Upper lobe of left lung (tissue), 6 donors: Measurements from ENCODE around the gene EYS. TPM values are rescaled to one million over a fixed set of nuclear protein-coding genes. Genes with fewer than 3 reads are reported as not detected.
"Not testable (repeated sequence)": the region's sequence is repeated elsewhere in the genome, so short reads cannot be mapped to it uniquely, and the experiment has no call there.

Source experiments
- ATAC-seq, 2 donors: fragments of 200-7000 bp; cut with Tn5 transposase; one replicate each; pipeline ENCODE4 v1.9.1; 2022; ENCODE audit warnings: mild to moderate bottlenecking in 2 of 2, moderate library complexity in 2 of 2; ENCODE audit not compliant: low FRiP score in 2 of 2
- DNase-seq, 2 donors: peaks; one replicate each; pipeline ENCODE4 v3.0.0-alpha.2; 2019 to 2020
- H3K27ac ChIP-seq, 4 donors: fragments of 200-600 bp; sonication (generic); one replicate each; pipeline ENCODE4 v1.5.1; 2016 to 2019
- H3K27me3 ChIP-seq, 4 donors: fragments of 200-600 bp; sonication (generic); one replicate each; pipeline ENCODE4 v1.5.1; 2017 to 2019
- H3K36me3 ChIP-seq, 4 donors: fragments of 200-600 bp; sonication (generic); one replicate each; pipeline ENCODE4 v1.5.1; 2016 to 2019
- H3K4me1 ChIP-seq, 4 donors: fragments of 200-600 bp; sonication (generic); one replicate each; pipeline ENCODE4 v1.5.1; 2018 to 2019
- H3K4me3 ChIP-seq, 4 donors: fragments of 200-600 bp; sonication (generic); one replicate each; pipeline ENCODE4 v1.5.1; 2017 to 2019; ENCODE audit warnings: mild to moderate bottlenecking in 2 of 4, moderate library complexity in 1 of 4
- H3K9me3 ChIP-seq, 4 donors: fragments of 200-600 bp; sonication (generic); one replicate each; pipeline ENCODE4 v1.5.1; 2018 to 2019
- CTCF ChIP-seq, 6 experiments: fragments of 450-650 bp in 4 of 6; fragments of 200-600 bp in 2 of 6; sonication (generic) in 2 of 6; IDR thresholded peaks; one replicate each; pipeline ENCODE4 v1.5.1; 2016 to 2019; ENCODE audit warnings: antibody characterized with exemption in 6 of 6
- EP300 ChIP-seq, 4 donors: sonication (generic); formaldehyde crosslinking; IDR thresholded peaks; one replicate each; pipeline ENCODE4 v1.5.1; 2017; ENCODE audit warnings: antibody characterized with exemption in 4 of 4, control low read depth in 2 of 4
- POLR2A ChIP-seq, 4 donors: fragments of 450-650 bp; IDR thresholded peaks; one replicate each; pipeline ENCODE4 v1.5.1; 2016 to 2017; ENCODE audit warnings: antibody characterized with exemption in 4 of 4, mild to moderate bottlenecking in 2 of 4
- POLR2AphosphoS5 ChIP-seq, 2 donors: sonication (generic); formaldehyde crosslinking; IDR thresholded peaks; one replicate each; pipeline ENCODE4 v1.5.1; 2017; ENCODE audit warnings: antibody characterized with exemption in 2 of 2
- WGBS, 2 donors: methylation state at CpG; one replicate each; pipeline ENCODE4 v1.1.5; 2017 to 2018; 5-methylcytosine and 5-hydroxymethylcytosine counted together
- total RNA-seq, 6 donors: library from RNA; depleted of rRNA in 4 of 6; stranded (reverse); fragments of >200 nt in 4 of 6; gene quantifications; one replicate each; pipeline versions ENCODE4 v1.1.0 to v1.2.1, GENCODE V29; 2016 to 2021
- donor health status: DM: no; HTN: no; CAD: no; lungs with moderate emphysema.
- donor health status: DM: no; HTN: yes; CAD: no; lungs with severe emphysema.

Gene EYS
- total RNA-seq, 6 donors from 2014 or later: under 0.01 to 0.46 (median 0.28) TPM; not detected in 2

GRCh38 chr6:64252256-64252655 is 1454.8 kb downstream of the EYS start:
- TF ChIP-seq POLR2A (IDR thresholded peaks at IDR 0.05): no peak
- TF ChIP-seq POLR2AphosphoS5 (IDR thresholded peaks at IDR 0.05): no peak
- no peak for TF ChIP-seq EP300 (IDR thresholded peaks at IDR 0.05)
- Histone ChIP-seq H3K4me3 (no peak overlapping the region), H3K36me3 (no peaks in the 10 kb centered on the region), H3K4me1 (no peaks in the 10 kb centered on the region), H3K27ac (no peak overlapping the region), H3K9me3 (no peaks in the 10 kb centered on the region), H3K27me3 (no peaks in the 10 kb centered on the region)
- ATAC-seq (no peak), DNase-seq (no peak)
- 87 to 90% methylated on average over 2 of the region's 2 CpGs for WGBS, 2 donors

- no peak for ATAC-seq
- TF ChIP-seq POLR2A (IDR thresholded peaks at IDR 0.05) (no peak), POLR2AphosphoS5 (IDR thresholded peaks at IDR 0.05) (no peak), EP300 (IDR thresholded peaks at IDR 0.05) (no peak), CTCF (IDR thresholded peaks at IDR 0.05) (no peak)
Measured at GRCh38 chr6:64250126-64250525, 1456.9 kb downstream of the EYS start.

GRCh38 chr6:64249115-64249514 is 1457.9 kb downstream of the EYS start:
- no peak overlapping the region for H3K4me3 ChIP-seq
- H3K27me3 ChIP-seq: no peaks in the 10 kb centered on the region
- 85% methylated on average over 1 of the region's 1 CpG for whole genome bisulfite sequencing, 2 donors
- TF ChIP-seq EP300 (IDR thresholded peaks at IDR 0.05) (no peak), POLR2AphosphoS5 (IDR thresholded peaks at IDR 0.05) (no peak), POLR2A (IDR thresholded peaks at IDR 0.05) (no peak), CTCF (IDR thresholded peaks at IDR 0.05) (no peak)
- no peaks in the 10 kb centered on the region for H3K9me3 ChIP-seq
- DNase-seq (no peak), ATAC-seq (no peak)
- no peaks in the 10 kb centered on the region for H3K36me3 ChIP-seq
- no peaks in the 10 kb centered on the region for H3K4me1 ChIP-seq
- no peak overlapping the region for H3K27ac ChIP-seq

More at GRCh38 chr6:64250126-64250525, 1456.9 kb downstream of the EYS start:
- no peaks in the 10 kb centered on the region for H3K27me3 ChIP-seq
- WGBS, 2 donors: 79 to 83% methylated on average over 3 of the region's 3 CpGs
- no peak overlapping the region for H3K4me3 ChIP-seq
- DNase-seq: no peak
- no peaks in the 10 kb centered on the region for H3K9me3 ChIP-seq
- H3K4me1 ChIP-seq: no peaks in the 10 kb centered on the region
- H3K36me3 ChIP-seq: no peaks in the 10 kb centered on the region
- H3K27ac ChIP-seq: no peak overlapping the region

GRCh38 chr6:64243618-64244017 is 1463.4 kb downstream of the EYS start:
- H3K27me3 ChIP-seq: no peaks in the 10 kb centered on the region

GRCh38 chr6:64238908-64239307 is 1468.1 kb downstream of the EYS start:
- not testable (repeated sequence) for H3K4me1 ChIP-seq, H3K36me3 ChIP-seq, H3K4me3 ChIP-seq, ATAC-seq, H3K9me3 ChIP-seq, DNase-seq, H3K27me3 ChIP-seq, H3K27ac ChIP-seq
- WGBS, 2 donors: 93% methylated on average over 2 of the region's 2 CpGs

More at GRCh38 chr6:64243618-64244017, 1463.4 kb downstream of the EYS start:
- ATAC-seq (no peak), DNase-seq (no peak)
- TF ChIP-seq POLR2A (IDR thresholded peaks at IDR 0.05): no peak
- TF ChIP-seq EP300 (IDR thresholded peaks at IDR 0.05): no peak
- no peak for TF ChIP-seq CTCF (IDR thresholded peaks at IDR 0.05)
- no peak for TF ChIP-seq POLR2AphosphoS5 (IDR thresholded peaks at IDR 0.05)
- H3K4me3 ChIP-seq: no peak overlapping the region
- H3K36me3 ChIP-seq: no peaks in the 10 kb centered on the region
- H3K9me3 ChIP-seq: no peaks in the 10 kb centered on the region
- H3K27ac ChIP-seq: no peak overlapping the region
- no peaks in the 10 kb centered on the region for H3K4me1 ChIP-seq

GRCh38 chr6:64238071-64238470 is 1469.0 kb downstream of the EYS start:
- no peak overlapping the region for H3K27ac ChIP-seq
- H3K4me3 ChIP-seq: no peak overlapping the region
- no peaks in the 10 kb centered on the region for H3K9me3 ChIP-seq
- H3K36me3 ChIP-seq: no peaks in the 10 kb centered on the region
- WGBS, 2 donors: 89% methylated on average over 3 of the region's 3 CpGs
- no peak for TF ChIP-seq POLR2AphosphoS5 (IDR thresholded peaks at IDR 0.05)
- no peak for TF ChIP-seq POLR2A (IDR thresholded peaks at IDR 0.05)
- no peak for TF ChIP-seq CTCF (IDR thresholded peaks at IDR 0.05)
- TF ChIP-seq EP300 (IDR thresholded peaks at IDR 0.05): no peak
- no peaks in the 10 kb centered on the region for H3K4me1 ChIP-seq
- H3K27me3 ChIP-seq: no peaks in the 10 kb centered on the region
- no peak for ATAC-seq
- no peak for DNase-seq
